Skeletal muscle satellite cell (primary cell): ENCODE measurements around the gene GGPS1.
"Not testable (repeated sequence)": the region's sequence is repeated elsewhere in the genome, so short reads cannot be mapped to it uniquely, and the experiment has no call there.

Source experiments
- H3K27me3 ChIP-seq: 2 replicates; pipeline ENCODE4 v1.7.0; 2013; ENCODE audit warnings: low read length; ENCODE audit not compliant: control insufficient read depth, insufficient read depth
- H3K36me3 ChIP-seq: 2 replicates; pipeline ENCODE4 v1.7.0; 2013; ENCODE audit warnings: mild to moderate bottlenecking, control low read depth, low read length; ENCODE audit not compliant: insufficient read depth
- H3K4me1 ChIP-seq: 2 replicates; pipeline ENCODE4 v1.7.0; 2013; ENCODE audit warnings: low read length; ENCODE audit not compliant: control insufficient read depth, insufficient read depth
- H3K4me2 ChIP-seq: 2 replicates; pipeline ENCODE4 v1.7.0; 2013; ENCODE audit warnings: mild to moderate bottlenecking, low read length
- H3K4me3 ChIP-seq: 2 replicates; pipeline ENCODE4 v1.7.0; 2013; ENCODE audit warnings: low read length
- H3K9ac ChIP-seq: 2 replicates; pipeline ENCODE4 v1.7.0; 2013; ENCODE audit warnings: mild to moderate bottlenecking, low read depth, low read length, moderate library complexity
- H3K9me3 ChIP-seq: replicated peaks from 2 replicates; pipeline ENCODE4 v1.7.0; 2013; ENCODE audit warnings: mild to moderate bottlenecking, control low read depth, low read length

GGPS1 gene

DNA sequence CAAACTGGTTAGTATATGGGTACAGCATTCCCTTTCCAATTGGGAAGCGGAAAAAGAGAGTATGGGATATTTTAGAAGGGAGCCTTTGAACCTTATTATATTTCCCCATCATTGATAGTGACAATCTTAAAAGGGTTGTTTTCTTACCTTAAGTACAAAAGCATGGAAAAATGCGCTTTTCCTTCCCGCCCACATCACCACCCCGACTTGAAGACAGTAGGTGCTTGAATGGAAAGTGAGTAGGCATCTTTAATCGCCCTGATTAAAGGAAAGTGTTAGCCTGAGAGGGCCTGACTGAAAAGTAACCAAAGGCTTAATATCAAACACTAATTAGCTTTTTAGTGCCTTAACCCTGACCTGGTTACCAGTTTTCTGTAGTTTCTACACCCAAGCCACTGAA is 15.4 kb downstream of the GGPS1 start:
- no peaks in the 10 kb centered on the region for H3K36me3 ChIP-seq
- H3K9ac ChIP-seq = no peak overlapping the region
- H3K4me1 ChIP-seq = no peaks in the 10 kb centered on the region
- no peaks in the 10 kb centered on the region for H3K27me3 ChIP-seq
- H3K4me2 ChIP-seq = no peak overlapping the region
- no peaks in the 10 kb centered on the region for H3K9me3 ChIP-seq
- H3K4me3 ChIP-seq = no peak overlapping the region

DNA sequence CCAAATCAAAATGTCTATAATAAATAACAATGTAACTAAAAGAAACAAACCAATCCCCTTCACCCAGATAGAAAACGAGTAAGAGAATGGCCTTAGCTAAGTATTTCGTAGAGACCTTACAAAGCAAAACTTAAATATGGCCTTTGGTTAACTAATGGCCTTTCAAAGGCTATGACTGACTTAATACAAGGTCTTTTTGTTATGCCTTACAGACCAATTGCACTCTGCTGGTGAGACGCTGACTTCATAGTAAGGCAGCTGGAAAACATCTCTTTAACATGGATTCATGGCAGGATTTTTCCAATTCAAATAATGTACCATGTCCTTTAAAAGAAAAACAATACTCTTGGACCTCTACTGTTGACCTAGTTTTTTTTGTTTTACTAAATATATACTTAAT is 23.1 kb downstream of the GGPS1 start:
- no peak overlapping the region for H3K4me2 ChIP-seq
- no peak overlapping the region for H3K9ac ChIP-seq
- no peaks in the 10 kb centered on the region for H3K36me3 ChIP-seq
- no peaks in the 10 kb centered on the region for H3K9me3 ChIP-seq
- no peaks in the 10 kb centered on the region for H3K27me3 ChIP-seq
- H3K4me3 ChIP-seq = no peak overlapping the region
- H3K4me1 ChIP-seq = no peaks in the 10 kb centered on the region

DNA sequence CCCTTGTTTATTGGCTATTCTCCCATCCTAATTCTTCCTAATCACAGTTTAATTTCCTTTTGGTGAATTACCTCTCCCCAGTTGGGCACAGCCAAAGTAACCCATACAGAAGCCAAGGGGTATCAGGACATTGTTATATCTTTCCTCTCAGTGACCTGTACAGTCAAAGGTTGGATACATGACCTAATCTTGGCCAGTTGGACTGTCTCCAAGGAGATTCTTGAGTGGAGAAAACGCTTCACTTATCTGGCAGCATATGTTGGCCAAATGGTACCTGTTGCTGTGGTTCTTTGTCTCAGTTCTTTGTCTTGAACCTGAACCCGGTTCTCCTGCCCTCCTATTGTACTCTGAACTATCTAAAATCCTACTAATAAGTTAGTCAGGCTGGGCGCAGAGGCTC is 23.5 kb downstream of the GGPS1 start:
- Histone ChIP-seq H3K36me3 (no peaks in the 10 kb centered on the region), H3K4me1 (no peaks in the 10 kb centered on the region), H3K9me3 (no peaks in the 10 kb centered on the region), H3K4me2 (no peak overlapping the region), H3K4me3 (no peak overlapping the region), H3K27me3 (no peaks in the 10 kb centered on the region), H3K9ac (no peak overlapping the region)

DNA sequence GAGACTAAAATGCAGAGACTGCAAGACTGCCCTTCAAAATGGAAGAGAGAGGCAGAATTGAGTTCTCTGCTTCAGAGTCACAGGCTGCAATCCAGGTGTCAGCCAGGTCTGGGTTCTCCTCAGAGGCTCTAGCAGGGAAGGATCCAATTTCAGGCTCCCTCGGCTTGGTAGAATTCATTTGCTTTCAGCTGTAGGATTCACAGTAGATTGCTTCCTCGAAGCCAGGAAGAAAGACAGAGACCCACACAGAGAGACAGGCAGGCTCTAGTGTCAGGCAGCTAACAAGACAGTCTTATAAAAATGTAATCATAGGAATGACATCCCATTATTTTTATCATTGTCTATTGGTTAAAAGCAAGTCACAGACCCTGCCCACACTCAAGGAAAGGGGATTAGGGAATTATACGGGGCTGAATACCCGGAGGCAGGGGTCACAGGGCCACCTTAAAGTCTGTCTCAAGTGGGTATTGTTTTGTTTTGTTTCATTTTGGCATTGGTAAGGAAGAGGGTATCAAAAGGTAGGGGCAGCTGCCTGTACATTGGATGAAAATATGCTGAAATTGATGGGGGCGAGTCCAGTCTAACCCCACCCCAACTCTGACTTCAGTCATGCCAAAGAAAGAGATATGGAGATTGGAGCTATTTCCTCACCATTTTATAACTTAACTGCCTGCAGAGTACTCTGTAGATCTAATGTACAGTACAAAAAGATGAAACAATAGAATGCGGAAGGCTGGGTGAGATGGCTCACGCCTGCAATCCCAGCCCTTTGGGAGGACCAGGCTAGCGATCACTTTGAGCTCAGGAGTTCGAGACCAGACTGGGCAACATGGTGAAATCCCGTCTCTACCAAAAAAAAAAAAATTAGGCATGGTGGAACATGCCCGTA is 29.4 kb downstream of the GGPS1 start:
- Histone ChIP-seq H3K4me1 (no peaks in the 10 kb centered on the region), H3K4me2 (peak overlapping the region; percentile 20), H3K27me3 (no peaks in the 10 kb centered on the region), H3K9ac (no peak overlapping the region), H3K4me3 (no peak overlapping the region), H3K36me3 (no peaks in the 10 kb centered on the region), H3K9me3 (no peaks in the 10 kb centered on the region)

DNA sequence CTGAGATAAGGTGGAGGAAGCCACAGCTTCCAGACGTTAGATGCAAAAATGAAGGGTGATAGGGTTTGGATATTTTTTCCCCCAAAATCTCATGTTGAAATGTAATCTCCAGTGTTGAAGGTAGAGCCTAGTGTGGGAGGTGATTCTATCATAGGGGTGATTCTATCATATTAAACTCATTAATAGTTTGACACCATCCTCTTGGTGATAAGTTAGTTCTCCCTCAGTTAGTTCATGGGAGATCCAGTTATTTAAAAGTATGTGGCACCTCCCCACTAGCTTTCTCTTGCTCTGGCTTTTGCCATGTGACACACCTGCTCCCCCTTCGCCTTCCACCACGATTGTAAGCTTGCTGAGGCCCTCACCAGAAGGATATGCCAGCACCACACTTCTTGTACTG is 30.5 kb downstream of the GGPS1 start:
- Histone ChIP-seq H3K9me3 (no peaks in the 10 kb centered on the region), H3K4me2 (no peak overlapping the region), H3K36me3 (no peaks in the 10 kb centered on the region), H3K9ac (no peak overlapping the region), H3K4me3 (no peak overlapping the region), H3K27me3 (no peaks in the 10 kb centered on the region), H3K4me1 (no peaks in the 10 kb centered on the region)

DNA sequence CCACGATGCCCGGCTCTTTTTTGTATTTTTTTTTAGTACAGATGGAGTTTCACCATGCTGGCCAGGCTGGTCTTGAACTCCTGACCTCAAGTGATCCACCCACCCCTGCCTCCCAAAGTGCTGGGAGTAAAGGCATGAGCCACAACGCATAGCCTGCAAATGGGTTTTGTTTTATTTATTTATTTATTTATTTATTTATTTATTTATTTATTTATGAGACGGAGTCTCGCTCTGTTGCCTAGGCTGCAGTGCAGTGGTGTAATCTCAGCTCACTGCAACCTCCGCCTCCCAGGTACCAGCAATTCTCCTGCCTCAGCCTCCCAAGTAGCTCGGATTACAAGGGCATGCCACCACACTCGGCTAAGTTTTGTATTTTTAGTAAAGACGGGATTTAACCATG is 35.8 kb downstream of the GGPS1 start:
- not testable (repeated sequence) for H3K9ac ChIP-seq, H3K4me3 ChIP-seq, H3K4me1 ChIP-seq, H3K9me3 ChIP-seq, H3K27me3 ChIP-seq, H3K36me3 ChIP-seq, H3K4me2 ChIP-seq

DNA sequence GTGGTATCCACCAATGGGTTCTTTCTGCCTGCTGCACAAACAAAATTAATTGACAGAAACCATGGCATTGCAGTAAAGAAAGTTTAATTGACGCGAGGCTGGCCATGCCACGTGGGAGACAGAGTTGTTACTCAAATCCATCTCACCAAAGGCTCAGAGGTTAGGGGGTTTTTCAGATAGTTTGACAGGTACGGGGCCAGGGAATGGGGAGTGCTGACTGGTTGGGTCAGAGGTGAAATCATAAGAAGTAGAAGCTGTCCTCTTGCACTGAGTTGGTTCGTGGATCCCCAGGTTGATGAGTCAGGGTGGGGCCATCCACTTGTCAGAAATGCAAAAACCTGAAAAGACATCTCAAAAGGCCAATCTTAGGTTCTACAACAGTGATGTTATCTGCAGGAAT is 37.9 kb downstream of the GGPS1 start:
- no peaks in the 10 kb centered on the region for H3K27me3 ChIP-seq
- no peaks in the 10 kb centered on the region for H3K36me3 ChIP-seq
- no peaks in the 10 kb centered on the region for H3K9me3 ChIP-seq
- no peak overlapping the region for H3K9ac ChIP-seq
- H3K4me3 ChIP-seq = no peak overlapping the region
- peaks cover 8% of the 10 kb centered on the region for H3K4me1 ChIP-seq
- H3K4me2 ChIP-seq = no peak overlapping the region

DNA sequence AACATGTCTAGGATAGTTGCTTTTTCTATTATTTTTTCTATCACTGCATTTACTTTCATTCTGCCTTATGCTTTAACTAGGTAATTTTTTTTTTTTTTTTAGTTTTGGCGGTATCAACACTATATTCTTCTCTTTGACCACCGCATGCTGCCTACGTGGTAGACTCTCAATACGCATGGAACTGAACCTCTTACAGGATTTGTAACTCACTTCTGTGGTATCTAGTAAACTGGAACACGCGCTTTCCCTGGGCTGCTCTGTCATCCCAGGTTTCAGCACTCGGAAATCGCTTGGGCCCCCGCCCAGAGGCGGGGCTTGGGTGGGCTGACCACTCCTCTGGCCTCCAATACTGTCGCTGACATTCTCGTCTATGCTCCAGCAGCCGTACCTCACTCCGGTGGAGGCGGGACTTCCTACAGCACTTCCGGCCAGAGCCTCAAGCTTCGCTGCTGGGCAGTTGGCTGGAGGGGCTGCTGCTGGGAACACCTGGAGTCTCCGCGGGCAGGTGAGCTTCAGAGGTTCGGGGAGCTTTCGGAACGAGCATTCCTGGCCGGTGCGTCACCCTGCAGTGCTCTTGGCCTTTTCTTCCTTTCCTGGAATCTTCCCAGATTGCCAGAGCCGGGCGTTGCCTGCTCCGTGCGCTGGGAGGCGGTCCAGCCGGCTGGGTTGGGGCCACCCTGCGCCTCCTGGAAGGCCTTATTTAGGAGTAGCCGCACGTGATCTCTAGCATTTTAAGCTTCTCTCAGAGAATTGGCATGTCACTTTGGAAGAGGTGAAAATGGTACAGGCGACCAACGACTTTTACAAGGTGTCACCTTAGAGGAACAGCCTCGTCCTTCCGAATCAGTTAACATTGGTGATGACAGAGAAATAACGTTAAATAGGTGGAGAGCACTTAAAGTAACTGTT is 38.9 kb downstream of the GGPS1 start, which contains the start of gene TBCE:
Gene TBCE (plus strand): TSS at position 428 of the 909 bp plus-strand sequence. CDS start 12,623 bp downstream, outside the sequence.
- Histone ChIP-seq H3K9ac (peak within 1 kb of the TSS; percentile 83), H3K9me3 (no peaks in the 10 kb centered on the region), H3K27me3 (no peaks in the 10 kb centered on the region), H3K36me3 (no peaks in the 10 kb centered on the region), H3K4me1 (peaks cover 8% of the 10 kb centered on the region), H3K4me2 (peak within 1 kb of the TSS; percentile 78), H3K4me3 (peak within 1 kb of the TSS; percentile 83)

DNA sequence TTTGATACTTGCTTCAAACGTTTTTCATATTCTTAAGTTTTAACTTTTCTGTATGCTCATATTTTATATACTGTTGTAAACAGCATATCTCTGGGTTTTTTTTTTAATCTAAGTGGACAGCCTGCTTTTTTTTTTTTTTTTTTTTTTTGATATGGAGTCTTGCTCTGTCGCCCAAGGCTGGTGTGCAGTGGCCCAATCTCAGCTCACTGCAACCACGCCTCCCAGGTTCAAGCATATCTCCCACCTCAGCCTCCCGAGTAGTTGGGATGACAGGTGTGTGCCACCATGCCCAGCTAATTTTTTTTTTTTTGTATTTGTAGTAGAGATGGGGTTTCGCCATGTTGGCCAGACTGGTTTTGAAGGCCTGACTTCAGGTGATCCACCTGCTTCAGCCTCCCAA is 40.1 kb downstream of the GGPS1 start:
- Histone ChIP-seq H3K4me1 (peaks cover 8% of the 10 kb centered on the region), H3K27me3 (no peaks in the 10 kb centered on the region), H3K36me3 (no peaks in the 10 kb centered on the region), H3K9me3 (no peaks in the 10 kb centered on the region), H3K4me3 (peak overlapping the region; percentile 83), H3K4me2 (peak overlapping the region; percentile 78), H3K9ac (no peak overlapping the region)

DNA sequence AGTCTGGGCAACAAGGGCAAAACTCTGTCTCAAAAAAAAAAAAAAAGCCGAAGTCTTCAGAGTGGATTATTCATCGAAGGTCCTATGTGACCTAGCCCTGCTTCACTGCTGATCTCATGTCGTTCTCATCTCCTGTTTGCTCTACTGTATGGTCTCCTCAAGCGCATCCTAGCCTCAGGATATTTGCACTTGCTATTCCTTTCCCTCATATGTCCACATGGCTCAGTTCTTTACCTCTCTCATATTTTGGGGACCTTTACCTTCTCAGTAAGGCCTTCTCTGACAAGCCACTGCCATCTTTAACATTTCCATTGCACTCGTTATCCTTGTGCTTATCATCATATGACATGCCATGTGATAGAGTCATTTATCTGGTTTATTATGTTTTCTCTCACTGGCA is 41.4 kb downstream of the GGPS1 start:
- no peaks in the 10 kb centered on the region for H3K36me3 ChIP-seq
- H3K9me3 ChIP-seq = no peaks in the 10 kb centered on the region
- H3K27me3 ChIP-seq = no peaks in the 10 kb centered on the region
- H3K4me3 ChIP-seq = no peak overlapping the region
- H3K4me1 ChIP-seq = peaks cover 8% of the 10 kb centered on the region
- no peak overlapping the region for H3K9ac ChIP-seq
- H3K4me2 ChIP-seq = no peak overlapping the region

DNA sequence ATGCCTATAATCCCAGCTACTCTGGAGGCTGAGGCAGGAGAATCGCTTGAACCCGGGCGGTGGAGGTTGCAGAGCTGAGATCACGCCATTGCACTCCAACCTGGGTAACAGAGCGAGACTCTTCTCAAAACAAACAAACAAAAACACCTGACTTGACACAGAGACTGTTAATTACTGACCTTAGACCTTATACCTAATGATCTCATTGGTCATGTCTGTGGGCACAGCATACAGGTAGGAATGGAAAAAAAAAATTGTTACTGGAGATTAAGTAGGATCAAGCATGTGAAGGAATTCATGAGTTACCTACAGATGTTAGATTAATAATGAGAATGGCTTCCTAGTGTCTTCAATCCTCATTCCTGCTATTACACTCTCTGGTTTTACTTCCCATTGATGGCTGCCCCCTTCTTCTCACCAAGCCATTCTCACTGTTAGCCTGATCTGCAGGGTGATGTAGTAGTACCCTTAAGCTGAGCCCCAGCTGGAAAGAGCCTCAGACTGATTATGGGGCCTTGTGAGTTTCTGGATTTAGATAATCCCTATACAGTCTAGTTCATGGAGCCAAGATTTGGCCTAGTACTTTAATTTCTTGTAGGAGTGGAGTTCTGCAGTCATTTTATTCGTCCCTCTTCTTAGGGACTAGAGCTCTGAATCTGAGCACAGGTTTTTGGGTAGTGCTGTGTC is 47.7 kb downstream of the GGPS1 start:
- no peak overlapping the region for H3K4me2 ChIP-seq
- no peak overlapping the region for H3K9ac ChIP-seq
- no peaks in the 10 kb centered on the region for H3K4me1 ChIP-seq
- no peaks in the 10 kb centered on the region for H3K27me3 ChIP-seq
- peaks cover 16% of the 10 kb centered on the region for H3K36me3 ChIP-seq
- H3K4me3 ChIP-seq = no peak overlapping the region
- no peaks in the 10 kb centered on the region for H3K9me3 ChIP-seq
